ENCODE data around the gene LZTR1. TPM values are rescaled to one million over a fixed set of nuclear protein-coding genes. Genes with fewer than 3 reads are reported as not detected.

Gene LZTR1
- total and polyA plus RNA-seq, 2 donors (not counting 3 experiments of a cell fraction or from before 2014, with no cell fraction given) = 56.6 to 86.8 TPM

- BruUV-seq (replicated peaks) = no TSS peak
- ChIA-PET CTCF (interaction anchor here (0.7 to 4.5 kb wide), 5 partner anchors 15 to 80 kb away, joined by 3 to 14 read pairs (median 3); partner anchors contain the start of gene LZTR1), POLR2A (interaction anchor here (0.7 kb wide), 1 partner anchor 99 kb away, joined by 5 read pairs; no protein-coding TSS in a partner anchor)
- Histone ChIP-seq H3K4me1 (ENCODE audit: control insufficient read depth, extremely low read depth, insufficient read depth, low read length) (peaks cover 10% of the 10 kb centered on the region), H3K4me3 (replicated peaks in 1 of 3; ENCODE audit: insufficient read depth in 1 of 3, low read depth in 1 of 3, low read length in 3 of 3) (no peak overlapping the region), H3K9ac (replicated peaks; ENCODE audit: extremely low read depth, insufficient read depth, low read length) (no peak overlapping the region), H3K36me3 (ENCODE audit: control insufficient read depth in 2 of 2, extremely low read depth in 1 of 2, insufficient read depth in 2 of 2, low read length in 2 of 2) (no peaks in the 10 kb centered on the region), H3K27me3 (ENCODE audit: control insufficient read depth in 2 of 2, insufficient read depth in 2 of 2, low read length in 2 of 2) (peaks cover 4 to 16% of the 10 kb centered on the region in 2 experiments), H2AFZ (ENCODE audit: low read depth, low read length) (no peak overlapping the region), H3K9me1 (replicated peaks; ENCODE audit: control insufficient read depth, extremely low read depth, insufficient read depth, low read length) (no peaks in the 10 kb centered on the region), H3K4me2 (ENCODE audit: insufficient read depth, low read length) (no peak overlapping the region), H4K20me1 (replicated peaks; ENCODE audit: control insufficient read depth, extremely low read depth, insufficient read depth, low read length) (no peaks in the 10 kb centered on the region), H3K9me3 (replicated peaks; ENCODE audit: control insufficient read depth, insufficient read depth, low read length) (no peaks in the 10 kb centered on the region), H3K79me2 (ENCODE audit: control insufficient read depth, insufficient read depth, low read length) (no peaks in the 10 kb centered on the region), H3K27ac (ENCODE audit: insufficient read depth, low read depth, low read length) (no peak overlapping the region)
- FAIRE-seq (no peak), DNase-seq (ENCODE audit: low read depth, low spot score) (no peak)
- intact Hi-C loops (cut with micrococcal nuclease) = loop anchor here (5.0 kb wide), 1 partner anchor 43 kb away; the partner anchor contains the start of gene CRKL
- TF ChIP-seq MYC (IDR thresholded peaks at IDR 0.05; ENCODE audit: low read depth, low read length) = no peak
- TF ChIP-seq POLR2AphosphoS5 (IDR thresholded peaks at IDR 0.05; ENCODE audit: insufficient read depth, low read depth, low read length) = no peak
- no peak for TF ChIP-seq EZH2 (IDR thresholded peaks at IDR 0.05; ENCODE audit: borderline replicate concordance, low read depth, low read length, severe bottlenecking)
- TF ChIP-seq MAX (IDR thresholded peaks at IDR 0.05; ENCODE audit: insufficient read depth, insufficient read length) = no peak
- TF ChIP-seq CTCF (IDR thresholded peaks at IDR 0.05; ENCODE audit: extremely low read depth in 1 of 2, insufficient read depth in 1 of 2, low read depth in 1 of 2, low read length in 2 of 2) = no peak
- TF ChIP-seq GATA2 (IDR thresholded peaks at IDR 0.05; ENCODE audit: insufficient read depth, insufficient read length, low read depth, low read length) = no peak
- TF ChIP-seq FOS (IDR thresholded peaks at IDR 0.05; ENCODE audit: borderline replicate concordance, insufficient read depth, low read length) = no peak
- no peak for TF ChIP-seq JUN (IDR thresholded peaks at IDR 0.05; ENCODE audit: borderline replicate concordance, insufficient read depth, insufficient read length, low read depth)
- no peak for TF ChIP-seq POLR2A (IDR thresholded peaks at IDR 0.05; ENCODE audit: low read depth, low read length)
- dilution Hi-C loops (cut with MboI; ENCODE audit: extremely low pct_ligation_motif_present, low sequenced_read_pairs) = no loop called here
Observed at GRCh38 chr22:20960609-20961008, 21.5 kb upstream of the LZTR1 start.

Measured in endothelial cell of umbilical vein (primary cell).